Gastroesophageal sphincter (tissue), 4 donors: ENCODE results near the gene APOOL. TPM values are rescaled to one million over a fixed set of nuclear protein-coding genes. Genes with fewer than 3 reads are reported as not detected.
A peak's percentile ranks its signal among the peaks of the same experiment; 100 is the strongest.
"Not testable (repeated sequence)": the region's sequence is repeated elsewhere in the genome, so short reads cannot be mapped to it uniquely, and the experiment has no call there.

Source experiments
- ATAC-seq: fragments of 150-250 bp; one replicate; pipeline ENCODE4 v1.9.1; 2016; ENCODE audit warnings: mild to moderate bottlenecking, moderate library complexity
- H3K27ac ChIP-seq, 4 donors: fragments of 200-600 bp; sonication (generic) in 3 of 4; 1 replicate in 3 of 4; 2 replicates in 1 of 4; pipeline ENCODE4 v1.5.1; 2016 to 2019
- H3K27me3 ChIP-seq: fragments of 200-600 bp; sonication (generic); one replicate; pipeline ENCODE4 v1.5.1; 2019
- H3K36me3 ChIP-seq, 2 donors: fragments of 200-600 bp; sonication (generic); one replicate each; pipeline ENCODE4 v1.5.1; 2019; ENCODE audit warnings: control low read depth in 1 of 2
- H3K4me1 ChIP-seq, 3 donors: fragments of 200-600 bp; sonication (generic); 1 replicate in 2 of 3; 2 replicates in 1 of 3; pipeline ENCODE4 v1.5.1; 2016 to 2019; ENCODE audit warnings: control low read depth in 2 of 3
- H3K4me3 ChIP-seq, 2 donors: fragments of 200-600 bp; sonication (generic); one replicate each; pipeline ENCODE4 v1.5.1; 2019; ENCODE audit warnings: mild to moderate bottlenecking in 1 of 2, moderate library complexity in 1 of 2
- H3K9me3 ChIP-seq, 3 donors: fragments of 200-600 bp; sonication (generic); one replicate each; pipeline ENCODE4 v1.5.1; 2017 to 2019; ENCODE audit warnings: control low read depth in 2 of 3
- EP300 ChIP-seq: sonication (generic); formaldehyde crosslinking; IDR thresholded peaks from one replicate; pipeline ENCODE4 v1.6.1; 2017; ENCODE audit warnings: antibody characterized with exemption, mild to moderate bottlenecking
- POLR2A ChIP-seq, 2 donors: fragments of 450-650 bp; IDR thresholded peaks; one replicate each; pipeline ENCODE4 v1.6.1; 2017; ENCODE audit warnings: antibody characterized with exemption in 2 of 2, mild to moderate bottlenecking in 2 of 2, moderate library complexity in 1 of 2
- POLR2AphosphoS5 ChIP-seq: sonication (generic); formaldehyde crosslinking; IDR thresholded peaks from one replicate; pipeline ENCODE4 v1.6.1; 2017; ENCODE audit warnings: antibody characterized with exemption
- WGBS, 2 donors: methylation state at CpG; one replicate each; pipeline ENCODE4 v1.1.5; 2018; ENCODE audit warnings: low coverage in 1 of 2; 5-methylcytosine and 5-hydroxymethylcytosine counted together
- total RNA-seq, 4 donors: library from RNA; depleted of rRNA; stranded (reverse); fragments of >200 nt; gene quantifications; one replicate each; pipeline ENCODE4 v1.1.0, GENCODE V29; 2016
- TF ChIP-seq, protein P1 (sequence below), 4 experiments: fragments of 200-600 bp in 2 of 4; fragments of 450-650 bp in 2 of 4; sonication (generic) in 1 of 4; IDR thresholded peaks; one replicate each; pipeline ENCODE4 v1.5.1; 2017 to 2019; ENCODE audit warnings: antibody characterized with exemption in 4 of 4, mild to moderate bottlenecking in 2 of 4, moderate library complexity in 2 of 4

APOOL gene, protein sequence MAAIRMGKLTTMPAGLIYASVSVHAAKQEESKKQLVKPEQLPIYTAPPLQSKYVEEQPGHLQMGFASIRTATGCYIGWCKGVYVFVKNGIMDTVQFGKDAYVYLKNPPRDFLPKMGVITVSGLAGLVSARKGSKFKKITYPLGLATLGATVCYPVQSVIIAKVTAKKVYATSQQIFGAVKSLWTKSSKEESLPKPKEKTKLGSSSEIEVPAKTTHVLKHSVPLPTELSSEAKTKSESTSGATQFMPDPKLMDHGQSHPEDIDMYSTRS
- total RNA-seq, result 10 to 100 TPM; 20.5 to 34.7 (median 24.3) TPM

DNA sequence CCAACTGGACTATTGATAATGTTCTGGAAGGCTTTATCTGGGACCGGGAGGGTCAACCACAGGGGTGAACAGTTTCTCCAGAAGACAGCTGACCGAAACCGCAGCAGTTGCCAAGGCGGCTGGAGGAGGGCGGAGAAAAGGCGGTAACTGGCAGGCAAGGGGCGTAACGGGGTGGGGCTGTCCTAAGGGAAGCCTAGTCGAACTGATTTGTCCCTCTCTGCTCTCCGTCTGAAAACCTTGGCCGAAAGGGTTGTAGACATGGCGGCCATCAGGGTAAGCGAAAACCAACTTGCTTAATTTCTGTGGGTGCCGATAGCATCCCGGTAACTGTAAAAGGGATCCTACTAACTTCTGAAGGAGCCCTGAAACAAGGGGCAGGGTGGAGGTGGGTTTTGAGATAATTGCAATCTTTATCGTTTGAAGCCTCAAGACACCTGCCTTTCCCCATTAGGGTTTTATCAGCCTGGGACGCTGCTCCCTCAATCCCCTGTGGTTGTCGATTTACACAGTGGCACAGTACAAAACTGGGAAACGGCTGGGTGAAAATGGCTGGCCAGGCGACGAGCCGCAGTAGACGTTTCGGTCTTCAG lies at the start of gene APOOL:
TSS of gene APOOL (plus strand) at position 223 of the 590 bp plus-strand sequence. CDS start at position 259, 36 bp downstream.
- H3K9me3 ChIP-seq, result no peaks in the 10 kb centered on the region
- H3K27ac ChIP-seq, result peak within 1 kb of the TSS; percentile 60 to 74 (median 70)

DNA sequence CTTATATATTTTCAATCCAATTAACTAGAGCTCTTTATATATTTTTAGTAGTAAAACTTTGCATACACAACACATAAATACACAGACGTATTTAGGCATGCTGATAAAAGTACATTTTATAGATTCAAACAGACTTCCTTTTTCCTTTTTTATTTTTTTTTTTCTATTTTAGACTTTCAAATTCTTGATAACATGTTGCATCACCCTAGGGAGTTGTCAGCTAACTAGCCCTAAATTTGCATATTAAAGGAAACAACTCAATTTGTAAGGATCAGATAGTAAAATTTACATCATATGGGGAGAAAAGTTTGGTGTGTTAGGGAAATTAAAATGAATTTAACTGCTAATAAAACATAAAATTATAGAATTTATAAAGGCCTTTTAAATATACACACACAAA lies 47.4 kb upstream of the APOOL start:
- H3K27me3 ChIP-seq, result no peaks in the 10 kb centered on the region
- no peaks in the 10 kb centered on the region for H3K36me3 ChIP-seq
- no peak overlapping the region for H3K4me3 ChIP-seq
- 19 to 67% methylated on average over 1 of the region's 1 CpG for WGBS, 2 donors
- TF ChIP-seq, protein P1, sequence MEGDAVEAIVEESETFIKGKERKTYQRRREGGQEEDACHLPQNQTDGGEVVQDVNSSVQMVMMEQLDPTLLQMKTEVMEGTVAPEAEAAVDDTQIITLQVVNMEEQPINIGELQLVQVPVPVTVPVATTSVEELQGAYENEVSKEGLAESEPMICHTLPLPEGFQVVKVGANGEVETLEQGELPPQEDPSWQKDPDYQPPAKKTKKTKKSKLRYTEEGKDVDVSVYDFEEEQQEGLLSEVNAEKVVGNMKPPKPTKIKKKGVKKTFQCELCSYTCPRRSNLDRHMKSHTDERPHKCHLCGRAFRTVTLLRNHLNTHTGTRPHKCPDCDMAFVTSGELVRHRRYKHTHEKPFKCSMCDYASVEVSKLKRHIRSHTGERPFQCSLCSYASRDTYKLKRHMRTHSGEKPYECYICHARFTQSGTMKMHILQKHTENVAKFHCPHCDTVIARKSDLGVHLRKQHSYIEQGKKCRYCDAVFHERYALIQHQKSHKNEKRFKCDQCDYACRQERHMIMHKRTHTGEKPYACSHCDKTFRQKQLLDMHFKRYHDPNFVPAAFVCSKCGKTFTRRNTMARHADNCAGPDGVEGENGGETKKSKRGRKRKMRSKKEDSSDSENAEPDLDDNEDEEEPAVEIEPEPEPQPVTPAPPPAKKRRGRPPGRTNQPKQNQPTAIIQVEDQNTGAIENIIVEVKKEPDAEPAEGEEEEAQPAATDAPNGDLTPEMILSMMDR (IDR thresholded peaks at IDR 0.05), result no peak
- TF ChIP-seq POLR2AphosphoS5, result no peak
- no peak for TF ChIP-seq EP300
- no peak for TF ChIP-seq POLR2A (IDR thresholded peaks at IDR 0.05)
- ATAC-seq, result no peak
- H3K27ac ChIP-seq, result no peak overlapping the region
- no peaks in the 10 kb centered on the region for H3K9me3 ChIP-seq
- H3K4me1 ChIP-seq, result no peaks in the 10 kb centered on the region

More for the DNA sequence above, at the start of gene APOOL:
- 0 to 24% methylated on average over 1 to 7 of the region's 24 CpGs for WGBS, 2 donors
- Histone ChIP-seq H3K4me3 (peak within 1 kb of the TSS; percentile 65 to 98), H3K36me3 (no peaks in the 10 kb centered on the region), H3K4me1 (peaks cover 0 to 17% (median 0%) of the 10 kb centered on the region in 3 donors), H3K27me3 (no peaks in the 10 kb centered on the region)
- TF ChIP-seq POLR2A (IDR thresholded peaks at IDR 0.05) (no peak), POLR2AphosphoS5 (peak; percentile 89), EP300 (no peak)
- TF ChIP-seq, protein P1 (IDR thresholded peaks at IDR 0.05), result no peak
- ATAC-seq, result peak; percentile 93

- no CpG with 5 or more reads among the region's 19 CpGs for WGBS, 2 donors
Observed at GRCh38 chrX:84974803-84975202, 28.9 kb upstream of the APOOL start.

DNA sequence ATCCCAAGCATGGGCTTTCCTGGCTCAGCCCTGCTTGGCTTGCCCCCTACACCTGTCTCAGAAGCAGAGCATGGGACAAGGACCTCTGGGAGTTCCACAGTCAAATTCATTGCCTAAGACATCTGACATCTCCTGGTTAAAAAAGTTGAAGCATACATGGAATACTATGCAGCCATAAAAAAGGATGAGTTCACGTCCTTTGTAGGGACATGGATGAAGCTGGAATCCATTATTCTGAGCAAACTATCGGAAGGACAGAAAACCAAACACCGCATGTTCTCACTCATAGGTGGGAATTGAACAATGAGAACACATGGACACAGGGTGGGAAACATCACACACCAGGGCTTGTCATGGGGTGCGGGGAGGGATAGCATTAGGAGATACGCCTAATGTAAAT lies 11.9 kb upstream of the APOOL start:
- not testable (repeated sequence) for H3K4me1 ChIP-seq, H3K27ac ChIP-seq, H3K27me3 ChIP-seq, H3K9me3 ChIP-seq, ATAC-seq, H3K4me3 ChIP-seq, H3K36me3 ChIP-seq
- WGBS, 2 donors, result 100% methylated on average over 2 of the region's 5 CpGs; no CpG with 5 or more reads in 1 of the 2 donors

More at GRCh38 chrX:84974803-84975202, 28.9 kb upstream of the APOOL start:
- TF ChIP-seq POLR2A (IDR thresholded peaks at IDR 0.05) (no peak), EP300 (no peak), POLR2AphosphoS5 (no peak)
- TF ChIP-seq, protein P1 (IDR thresholded peaks at IDR 0.05), result no peak
- Histone ChIP-seq H3K9me3 (no peaks in the 10 kb centered on the region), H3K4me3 (no peak overlapping the region), H3K4me1 (no peaks in the 10 kb centered on the region), H3K27ac (no peak overlapping the region), H3K36me3 (no peaks in the 10 kb centered on the region), H3K27me3 (no peaks in the 10 kb centered on the region)
- no peak for ATAC-seq

DNA sequence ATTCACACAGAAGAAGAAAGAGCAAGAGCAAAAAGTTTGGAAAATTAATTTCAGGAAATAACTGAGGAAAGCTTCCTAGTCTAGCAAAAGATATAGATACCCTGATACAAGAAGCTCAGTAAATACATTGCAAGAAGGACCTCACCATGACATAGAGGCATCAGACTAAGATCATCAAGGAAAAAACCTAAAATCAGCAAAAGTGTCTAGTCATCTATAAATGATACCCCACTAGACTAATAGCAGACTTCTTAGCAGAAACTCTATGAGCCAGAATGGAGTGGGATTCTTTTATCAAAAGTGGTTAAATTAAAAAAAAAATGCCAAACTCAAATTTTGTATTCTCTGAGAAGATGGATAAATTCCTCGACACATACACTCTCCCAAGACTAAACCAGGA lies 10.5 kb upstream of the APOOL start:
- no peaks in the 10 kb centered on the region for H3K9me3 ChIP-seq
- no peaks in the 10 kb centered on the region for H3K4me1 ChIP-seq
- H3K36me3 ChIP-seq, result no peaks in the 10 kb centered on the region
- no peaks in the 10 kb centered on the region for H3K27me3 ChIP-seq
- TF ChIP-seq, protein P1 (IDR thresholded peaks at IDR 0.05), result no peak
- no peak for TF ChIP-seq POLR2A (IDR thresholded peaks at IDR 0.05)
- no peak for TF ChIP-seq POLR2AphosphoS5
- TF ChIP-seq EP300, result no peak
- no peak overlapping the region for H3K27ac ChIP-seq
- ATAC-seq, result no peak
- no peak overlapping the region for H3K4me3 ChIP-seq
- 75 to 83% methylated on average over 1 of the region's 1 CpG for WGBS, 2 donors
